Measurements from ENCODE around the gene ERO1B.

DNA sequence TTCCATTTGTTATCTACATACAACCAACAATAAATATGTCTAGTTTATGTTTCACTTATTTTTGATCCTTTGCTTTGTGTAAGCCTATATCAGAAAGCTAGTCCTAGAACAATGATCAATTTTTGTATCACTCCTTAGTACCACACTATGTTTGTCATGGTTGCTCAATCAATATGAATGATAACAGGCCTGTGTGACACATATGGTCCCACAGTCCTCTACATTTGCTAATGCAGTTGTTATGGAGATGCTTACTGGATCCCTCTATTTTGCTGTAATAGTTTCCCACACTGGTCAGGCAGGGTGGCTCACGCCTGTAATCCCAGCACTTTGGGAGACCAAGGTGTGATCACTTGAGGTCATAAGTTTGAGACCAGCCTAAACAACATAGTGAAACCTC is 59.1 kb downstream of the ERO1B start:
- TF ChIP-seq, protein P1, sequence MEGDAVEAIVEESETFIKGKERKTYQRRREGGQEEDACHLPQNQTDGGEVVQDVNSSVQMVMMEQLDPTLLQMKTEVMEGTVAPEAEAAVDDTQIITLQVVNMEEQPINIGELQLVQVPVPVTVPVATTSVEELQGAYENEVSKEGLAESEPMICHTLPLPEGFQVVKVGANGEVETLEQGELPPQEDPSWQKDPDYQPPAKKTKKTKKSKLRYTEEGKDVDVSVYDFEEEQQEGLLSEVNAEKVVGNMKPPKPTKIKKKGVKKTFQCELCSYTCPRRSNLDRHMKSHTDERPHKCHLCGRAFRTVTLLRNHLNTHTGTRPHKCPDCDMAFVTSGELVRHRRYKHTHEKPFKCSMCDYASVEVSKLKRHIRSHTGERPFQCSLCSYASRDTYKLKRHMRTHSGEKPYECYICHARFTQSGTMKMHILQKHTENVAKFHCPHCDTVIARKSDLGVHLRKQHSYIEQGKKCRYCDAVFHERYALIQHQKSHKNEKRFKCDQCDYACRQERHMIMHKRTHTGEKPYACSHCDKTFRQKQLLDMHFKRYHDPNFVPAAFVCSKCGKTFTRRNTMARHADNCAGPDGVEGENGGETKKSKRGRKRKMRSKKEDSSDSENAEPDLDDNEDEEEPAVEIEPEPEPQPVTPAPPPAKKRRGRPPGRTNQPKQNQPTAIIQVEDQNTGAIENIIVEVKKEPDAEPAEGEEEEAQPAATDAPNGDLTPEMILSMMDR (conservative IDR thresholded peaks at IDR 0.05; ENCODE audit: low read length): no peak
- TF ChIP-seq EZH2phosphoT487 (IDR thresholded peaks at IDR 0.05; ENCODE audit: borderline replicate concordance): no peak

Measured in Loucy (cell line).